Activated T-helper 2 cell treated with anti-CD3 and anti-CD28 coated beads, Interferon-gamma antibody, Interleukin-2, Interleukin-4, amounts not matched to agents 10 μg/mL and 5 μg/mL and 100 μg/mL, durations not matched to agents 14 hours and 24 hours and 36 hours (primary cell): Measurements from ENCODE around the gene PGGHG. TPM values are rescaled to one million over a fixed set of nuclear protein-coding genes. Genes with fewer than 3 reads are reported as not detected.
"Not testable (repeated sequence)": the region's sequence is repeated elsewhere in the genome, so short reads cannot be mapped to it uniquely, and the experiment has no call there.

ENCODE experiments used
- DNase-seq: peaks from one replicate; pipeline ENCODE4 v3.0.0; 2021; ENCODE audit warnings: low spot score
- H3K27ac Mint-ChIP-seq: one replicate; pipeline ENCODE4 v1.8.0; 2021; ENCODE audit warnings: mixed read lengths
- H3K27me3 Mint-ChIP-seq: one replicate; pipeline ENCODE4 v1.8.0; 2021; ENCODE audit warnings: low read depth, mixed read lengths
- H3K36me3 Mint-ChIP-seq: one replicate; pipeline ENCODE4 v1.8.0; 2021; ENCODE audit warnings: low read depth, mixed read lengths
- H3K4me1 Mint-ChIP-seq: one replicate; pipeline ENCODE4 v1.8.0; 2021; ENCODE audit warnings: low read depth, mixed read lengths
- H3K4me3 Mint-ChIP-seq: one replicate; pipeline ENCODE4 v1.8.0; 2021; ENCODE audit warnings: low read depth, mild to moderate bottlenecking, moderate library complexity, mixed read lengths
- H3K9me3 Mint-ChIP-seq: one replicate; pipeline ENCODE4 v1.8.0; 2021; ENCODE audit warnings: mixed read lengths
- intact Hi-C: fragments of 100-400 bp; cut with micrococcal nuclease; formaldehyde crosslinking; loops from one replicate; pipeline ENCODE4 v1.15.1; 2023
- total RNA-seq: library from RNA; stranded (reverse); gene quantifications from 2 replicates; pipeline ENCODE4 v1.2.3, GENCODE V29; 2022

The PGGHG gene
- total RNA-seq, 1 donor from 2014 or later = 62.0 TPM

DNA sequence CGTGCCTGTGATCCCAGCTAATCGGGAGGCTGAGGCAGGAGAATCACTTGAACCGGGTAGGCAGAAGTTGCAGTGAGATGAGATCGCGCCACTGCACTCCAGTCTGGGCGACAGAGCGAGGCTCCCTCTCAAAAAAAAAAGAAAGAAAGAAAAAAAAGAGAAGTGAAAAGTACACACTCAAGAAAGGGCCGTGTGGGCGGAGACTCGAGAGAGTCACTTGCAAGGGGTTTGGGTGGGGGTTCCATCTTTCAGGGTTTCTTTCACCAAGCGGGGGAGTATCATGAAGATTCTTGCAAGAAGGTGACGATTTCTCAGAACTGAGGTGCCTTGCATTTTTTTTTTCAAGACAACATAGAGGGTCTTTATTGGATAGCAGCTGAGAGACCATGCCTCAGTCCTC lies 14.4 kb downstream of the PGGHG start:
- no peaks in the 10 kb centered on the region for H3K9me3 Mint-ChIP-seq
- DNase-seq = no peak
- H3K36me3 Mint-ChIP-seq = peaks cover 5% of the 10 kb centered on the region
- intact Hi-C loops = no loop called here
- H3K4me3 Mint-ChIP-seq = no peak overlapping the region
- H3K4me1 Mint-ChIP-seq = peaks cover 19% of the 10 kb centered on the region
- H3K27ac Mint-ChIP-seq = no peak overlapping the region
- H3K27me3 Mint-ChIP-seq = peaks cover 7% of the 10 kb centered on the region

DNA sequence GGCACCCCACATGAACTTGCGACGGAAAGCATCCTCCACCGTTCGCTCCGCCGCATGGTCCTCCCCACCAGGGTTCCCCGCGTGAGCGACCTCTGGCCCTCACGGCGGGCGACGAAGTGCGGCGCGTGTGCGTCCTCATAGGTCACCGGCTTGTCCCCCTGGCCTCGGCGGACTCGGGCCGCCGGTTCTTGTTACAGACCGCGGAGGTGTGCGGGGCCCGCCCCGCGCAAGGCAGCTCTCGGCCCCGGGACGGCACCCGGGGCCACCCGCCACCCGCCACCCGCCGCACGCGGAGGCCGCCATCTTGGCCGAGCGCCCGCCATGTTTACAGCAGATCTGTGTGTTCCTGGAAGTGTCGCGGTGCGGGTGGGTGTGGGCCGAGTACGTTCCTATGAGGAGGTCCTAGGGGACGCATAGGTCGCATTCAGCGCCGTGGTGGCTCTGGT lies 15.2 kb downstream of the PGGHG start:
- peaks cover 12% of the 10 kb centered on the region for H3K36me3 Mint-ChIP-seq

DNA sequence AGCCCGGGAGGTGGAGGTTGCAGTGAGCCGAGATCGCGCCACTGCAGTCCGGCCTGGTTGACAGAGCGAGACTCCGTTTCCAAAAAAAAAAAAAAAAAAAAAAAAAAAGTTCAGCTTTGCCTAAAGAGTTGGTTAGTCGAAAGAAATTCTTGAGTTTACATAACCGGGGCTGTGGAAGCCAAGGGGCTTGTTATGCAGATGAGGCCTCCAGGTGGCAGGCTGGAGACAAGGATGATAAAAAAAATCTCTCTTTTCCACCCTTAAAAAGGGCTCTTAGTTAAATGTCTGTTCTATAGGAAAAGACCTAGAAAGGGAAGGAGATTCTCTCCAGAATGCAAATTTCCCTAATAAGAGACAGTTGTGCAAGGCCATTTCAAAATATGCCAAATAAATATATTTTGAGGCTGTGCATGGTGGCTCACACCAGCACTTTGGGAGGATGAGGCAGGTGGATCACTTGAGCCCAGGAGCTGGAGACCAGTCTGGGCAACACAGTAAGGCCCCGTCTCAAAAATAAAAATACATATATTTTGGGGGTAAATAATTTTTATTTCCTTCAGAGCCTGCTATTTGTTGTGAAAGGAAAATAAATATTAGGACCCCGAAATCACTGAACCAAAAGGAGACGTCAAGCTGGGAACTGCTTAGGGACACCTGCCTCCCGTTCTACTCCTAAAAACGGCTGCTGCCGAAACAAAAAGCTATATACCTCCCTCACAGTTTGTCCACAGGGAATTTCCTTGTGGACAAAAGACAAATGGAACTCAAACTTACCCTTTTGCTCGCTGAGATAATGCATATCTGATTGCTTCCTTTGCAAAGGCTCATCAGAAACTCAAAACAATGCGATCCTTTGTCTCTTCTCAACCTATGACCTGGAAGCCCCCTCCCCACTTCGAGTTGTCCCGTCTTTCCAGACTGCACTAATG lies 16.3 kb downstream of the PGGHG start:
- DNase-seq = no peak

More for the DNA sequence above, 15.2 kb downstream of the PGGHG start:
- Mint-ChIP-seq H3K9me3 (no peaks in the 10 kb centered on the region), H3K27me3 (peaks cover 7% of the 10 kb centered on the region), H3K4me1 (peaks cover 19% of the 10 kb centered on the region), H3K27ac (no peak overlapping the region), H3K4me3 (no peak overlapping the region)
- intact Hi-C loops = no loop called here
- DNase-seq = no peak

GRCh38 chr11:305844-306211 lies 16.9 kb downstream of the PGGHG start:
- Mint-ChIP-seq H3K4me3 (no peak overlapping the region), H3K27ac (peak overlapping the region; percentile 10), H3K36me3 (peaks cover 21% of the 10 kb centered on the region), H3K4me1 (peaks cover 24% of the 10 kb centered on the region), H3K9me3 (no peaks in the 10 kb centered on the region), H3K27me3 (peaks cover 3% of the 10 kb centered on the region)
- no peak for DNase-seq
- intact Hi-C loops = no loop called here

More for the DNA sequence above, 16.3 kb downstream of the PGGHG start:
- Mint-ChIP-seq H3K4me1 (peaks cover 24% of the 10 kb centered on the region), H3K27me3 (peaks cover 7% of the 10 kb centered on the region), H3K9me3 (no peaks in the 10 kb centered on the region), H3K27ac (no peak overlapping the region), H3K4me3 (no peak overlapping the region), H3K36me3 (peaks cover 21% of the 10 kb centered on the region)
- intact Hi-C loops = no loop called here

- Mint-ChIP-seq H3K27ac (peak overlapping the region; percentile 91), H3K4me3 (peak overlapping the region; percentile 95), H3K9me3 (no peaks in the 10 kb centered on the region), H3K36me3 (peaks cover 22% of the 10 kb centered on the region), H3K4me1 (peaks cover 26% of the 10 kb centered on the region), H3K27me3 (no peaks in the 10 kb centered on the region)
- no peak for DNase-seq
- intact Hi-C loops = no loop called here
Observed at GRCh38 chr11:306645-307371, 17.9 kb downstream of the PGGHG start.

- Mint-ChIP-seq H3K36me3 (peaks cover 25% of the 10 kb centered on the region), H3K4me1 (peaks cover 31% of the 10 kb centered on the region), H3K4me3 (peak within 1 kb of the TSS; percentile 95), H3K27ac (peak within 1 kb of the TSS; percentile 91)
- H3K27me3 Mint-ChIP-seq, H3K9me3 Mint-ChIP-seq, intact Hi-C loops: not testable (repeated sequence)
- peak; percentile 62 for DNase-seq
Observed at GRCh38 chr11:307766-308708, 19.1 kb downstream of the PGGHG start, which contains the start of gene IFITM2. IFITM2 (plus strand) TSS chr11:307816; CDS start chr11:308193, 377 bp downstream.

- not testable (repeated sequence) for H3K9me3 Mint-ChIP-seq
Observed at GRCh38 chr11:308740-309665, 20.1 kb downstream of the PGGHG start.

GRCh38 chr11:309979-310572 lies 21.1 kb downstream of the PGGHG start:
- peaks cover 33% of the 10 kb centered on the region for H3K4me1 Mint-ChIP-seq
- DNase-seq, H3K27me3 Mint-ChIP-seq, H3K9me3 Mint-ChIP-seq: not testable (repeated sequence)
- intact Hi-C loops = loop anchor here (5.0 kb wide), 1 partner anchor 103 kb away; the partner anchor contains the start of genes BET1L and RIC8A
- H3K36me3 Mint-ChIP-seq = peaks cover 38% of the 10 kb centered on the region
- peak overlapping the region; percentile 95 for H3K4me3 Mint-ChIP-seq
- H3K27ac Mint-ChIP-seq = peak overlapping the region; percentile 91

More at GRCh38 chr11:308740-309665, 20.1 kb downstream of the PGGHG start:
- peaks cover 27% of the 10 kb centered on the region for H3K36me3 Mint-ChIP-seq
- intact Hi-C loops, DNase-seq, H3K27me3 Mint-ChIP-seq: not testable (repeated sequence)
- peaks cover 33% of the 10 kb centered on the region for H3K4me1 Mint-ChIP-seq
- H3K4me3 Mint-ChIP-seq = peak overlapping the region; percentile 95
- H3K27ac Mint-ChIP-seq = peak overlapping the region; percentile 91

GRCh38 chr11:311013-311748 lies 22.3 kb downstream of the PGGHG start:
- Mint-ChIP-seq H3K36me3 (peaks cover 45% of the 10 kb centered on the region), H3K4me3 (peak overlapping the region; percentile 90), H3K27ac (peak overlapping the region; percentile 91), H3K4me1 (peaks cover 26% of the 10 kb centered on the region)
- DNase-seq, H3K9me3 Mint-ChIP-seq, H3K27me3 Mint-ChIP-seq: not testable (repeated sequence)
- intact Hi-C loops = loop anchor here (5.0 kb wide), 1 partner anchor 104 kb away; the partner anchor contains the start of genes BET1L and RIC8A

DNA sequence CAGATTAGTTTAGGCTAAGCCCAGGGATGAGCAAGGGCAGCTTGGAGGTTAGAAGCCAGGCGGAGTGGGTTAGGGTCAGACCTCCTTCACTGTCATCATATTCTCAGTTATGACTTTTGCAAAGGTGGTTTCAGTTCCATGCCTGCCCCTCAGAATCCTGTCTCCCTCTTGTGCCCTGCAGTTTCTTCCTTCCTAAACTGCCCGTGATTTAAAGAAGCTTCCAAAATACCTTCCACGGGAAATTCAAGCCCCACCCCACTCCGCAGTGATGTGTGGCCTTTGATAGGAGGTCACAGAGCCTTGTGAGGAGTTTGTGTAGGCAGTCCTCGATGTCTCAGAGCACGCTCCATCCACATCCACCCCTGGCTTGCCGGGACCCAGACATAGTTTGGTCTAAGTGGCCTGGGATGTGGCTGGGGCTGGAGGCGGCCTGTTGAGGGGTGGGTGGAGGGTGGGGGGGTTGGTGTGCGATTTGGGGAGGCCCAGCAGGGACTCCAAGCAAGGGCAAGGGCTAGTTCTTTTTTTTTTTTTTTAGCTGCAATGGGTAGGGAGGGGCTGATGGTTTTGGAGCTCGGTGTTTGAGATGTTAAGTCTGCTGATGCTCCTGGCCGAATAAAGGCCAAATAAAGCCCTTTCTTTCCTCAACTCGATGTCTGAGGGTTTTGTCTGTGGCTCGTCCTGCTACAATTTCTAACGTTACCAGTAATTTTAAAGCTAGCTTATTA lies 23.3 kb downstream of the PGGHG start:
- Mint-ChIP-seq H3K36me3 (peaks cover 56% of the 10 kb centered on the region), H3K4me3 (peak overlapping the region; percentile 90), H3K4me1 (peaks cover 34% of the 10 kb centered on the region), H3K27ac (peak overlapping the region; percentile 91), H3K9me3 (no peaks in the 10 kb centered on the region), H3K27me3 (no peaks in the 10 kb centered on the region)
- DNase-seq = no peak
- intact Hi-C loops = loop anchor here (2.0 to 5.0 kb wide), 5 partner anchors 15 to 105 kb away; partner anchors contain the start of genes BET1L, PSMD13, RIC8A and SIRT3
